Mucosa of descending colon (tissue), 3 donors: Measurements from ENCODE around the gene ARHGEF26. TPM values are rescaled to one million over a fixed set of nuclear protein-coding genes. Genes with fewer than 3 reads are reported as not detected.

Source experiments
- ATAC-seq: fragments of 200-7000 bp; cut with Tn5 transposase; one replicate; pipeline ENCODE4 v1.9.1; 2020; ENCODE audit warnings: mild to moderate bottlenecking, moderate library complexity
- DNase-seq, 3 donors: peaks; one replicate each; pipeline ENCODE4 v3.0.0-alpha.2; 2020
- H3K36me3 ChIP-seq: fragments of 200-600 bp; one replicate; pipeline ENCODE4 v1.8.0; 2021; ENCODE audit warnings: low read depth, mild to moderate bottlenecking
- H3K4me1 ChIP-seq: fragments of 200-600 bp; one replicate; pipeline ENCODE4 v1.8.0; 2021; ENCODE audit warnings: low read depth, mild to moderate bottlenecking
- H3K4me3 ChIP-seq: fragments of 200-600 bp; one replicate; pipeline ENCODE4 v1.8.0; 2021; ENCODE audit warnings: mild to moderate bottlenecking
- H3K9me3 ChIP-seq: fragments of 200-600 bp; one replicate; pipeline ENCODE4 v1.8.0; 2021; ENCODE audit warnings: mild to moderate bottlenecking
- intact Hi-C, 2 donors: fragments of 100-400 bp; cut with DNase I in 1 of 2; cut with micrococcal nuclease in 1 of 2; formaldehyde crosslinking; loops; one replicate each; pipeline versions ENCODE4 v1.11.0 to v1.11.1; 2022; cut with DNase I, micrococcal nuclease
- total RNA-seq, 3 donors: library from RNA; stranded (reverse); fragmentation: NEBNext Ultra II Directional in 2 of 3; extraction: Animal tissue kit (Norgen Biotek cat#: 25700) in 2 of 3; gene quantifications; one replicate each; pipeline versions ENCODE4 v1.2.1 to v1.2.4, GENCODE V29; 2021 to 2023
- TF ChIP-seq, protein P1 (sequence below): fragments of 200-600 bp; IDR thresholded peaks from one replicate; pipeline ENCODE4 v1.8.0; 2022; ENCODE audit warnings: antibody characterized with exemption, mild to moderate bottlenecking
- donor health status: DM: no; HTN: no; CAD: no; lungs with moderate emphysema.
- donor health status: DM: no; HTN: no; CAD: no.
- donor health status: DM: no; HTN: yes; CAD: no.

ARHGEF26 gene
- total RNA-seq, 3 donors from 2014 or later, result 3.0 to 46.4 (median 6.8) TPM

DNA sequence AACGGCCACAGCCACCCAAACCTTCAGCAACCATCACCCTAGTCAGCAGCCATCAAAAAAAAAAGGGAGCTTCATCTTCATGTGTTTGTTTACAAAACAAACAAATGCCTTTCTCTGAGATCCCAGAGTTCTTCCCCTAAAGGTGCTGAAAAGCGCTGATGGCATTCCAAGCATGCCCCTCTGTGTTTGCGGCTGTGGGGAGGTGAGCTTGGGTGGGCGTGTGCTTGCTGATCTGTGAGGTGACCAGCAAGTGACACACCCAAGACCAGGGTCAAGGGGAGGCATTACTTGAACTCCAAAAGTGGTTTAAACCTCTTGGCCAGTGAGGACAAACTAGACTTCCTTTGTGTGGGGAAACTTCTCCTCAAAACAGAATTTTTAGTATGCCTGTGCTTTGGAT lies 121.6 kb downstream of the ARHGEF26 start:
- Histone ChIP-seq H3K4me1 (no peaks in the 10 kb centered on the region), H3K4me3 (no peak overlapping the region), H3K9me3 (no peaks in the 10 kb centered on the region), H3K36me3 (no peaks in the 10 kb centered on the region)
- DNase-seq, result no peak
- intact Hi-C loops, result no loop called here
- TF ChIP-seq, protein P1, sequence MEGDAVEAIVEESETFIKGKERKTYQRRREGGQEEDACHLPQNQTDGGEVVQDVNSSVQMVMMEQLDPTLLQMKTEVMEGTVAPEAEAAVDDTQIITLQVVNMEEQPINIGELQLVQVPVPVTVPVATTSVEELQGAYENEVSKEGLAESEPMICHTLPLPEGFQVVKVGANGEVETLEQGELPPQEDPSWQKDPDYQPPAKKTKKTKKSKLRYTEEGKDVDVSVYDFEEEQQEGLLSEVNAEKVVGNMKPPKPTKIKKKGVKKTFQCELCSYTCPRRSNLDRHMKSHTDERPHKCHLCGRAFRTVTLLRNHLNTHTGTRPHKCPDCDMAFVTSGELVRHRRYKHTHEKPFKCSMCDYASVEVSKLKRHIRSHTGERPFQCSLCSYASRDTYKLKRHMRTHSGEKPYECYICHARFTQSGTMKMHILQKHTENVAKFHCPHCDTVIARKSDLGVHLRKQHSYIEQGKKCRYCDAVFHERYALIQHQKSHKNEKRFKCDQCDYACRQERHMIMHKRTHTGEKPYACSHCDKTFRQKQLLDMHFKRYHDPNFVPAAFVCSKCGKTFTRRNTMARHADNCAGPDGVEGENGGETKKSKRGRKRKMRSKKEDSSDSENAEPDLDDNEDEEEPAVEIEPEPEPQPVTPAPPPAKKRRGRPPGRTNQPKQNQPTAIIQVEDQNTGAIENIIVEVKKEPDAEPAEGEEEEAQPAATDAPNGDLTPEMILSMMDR, result no peak
- ATAC-seq, result no peak

DNA sequence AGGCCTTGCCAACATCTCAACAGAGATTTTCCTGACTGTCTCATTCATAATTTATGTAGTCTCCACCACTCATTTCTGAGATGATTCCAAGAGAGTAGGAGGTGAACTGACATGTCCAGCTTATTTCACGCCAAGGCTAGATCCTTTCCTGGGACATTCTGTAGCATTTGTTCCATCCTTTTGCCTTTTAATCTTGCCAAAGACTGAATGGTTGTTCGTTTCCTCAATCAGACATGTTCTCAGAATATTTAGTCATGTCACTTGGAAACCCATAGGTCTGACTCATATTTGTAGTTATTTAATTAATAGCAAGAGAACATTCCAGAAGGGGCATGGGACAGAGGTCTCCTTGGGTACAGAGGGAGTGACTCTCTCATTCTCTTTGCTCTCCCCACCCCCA lies 122.2 kb downstream of the ARHGEF26 start:
- ATAC-seq (no peak), DNase-seq (no peak)
- intact Hi-C loops, result no loop called here
- no peak overlapping the region for H3K4me3 ChIP-seq
- H3K9me3 ChIP-seq, result no peaks in the 10 kb centered on the region
- TF ChIP-seq, protein P1, result no peak
- no peaks in the 10 kb centered on the region for H3K36me3 ChIP-seq
- H3K4me1 ChIP-seq, result no peaks in the 10 kb centered on the region

DNA sequence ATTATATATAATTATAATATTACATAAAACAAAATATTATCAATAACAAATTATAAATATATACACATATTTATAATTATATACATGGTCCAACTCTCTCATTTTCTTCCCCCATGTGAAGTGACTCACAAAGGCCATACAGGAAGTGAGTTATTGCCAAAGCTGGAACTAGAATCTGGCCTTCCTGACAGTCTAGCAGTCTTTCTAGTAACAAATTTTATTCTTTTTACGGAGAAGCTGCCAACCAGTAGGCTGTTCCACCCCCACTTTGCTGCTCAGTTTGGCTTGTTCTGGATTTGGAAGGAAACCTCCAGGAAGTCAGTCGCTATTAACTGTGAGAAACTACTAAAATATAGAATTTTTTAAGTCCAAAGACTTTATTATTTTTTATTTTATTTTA lies 123.5 kb downstream of the ARHGEF26 start:
- H3K4me3 ChIP-seq, result no peak overlapping the region
- TF ChIP-seq, protein P1, result no peak
- DNase-seq (no peak), ATAC-seq (no peak)
- intact Hi-C loops, result no loop called here
- no peaks in the 10 kb centered on the region for H3K9me3 ChIP-seq
- H3K4me1 ChIP-seq, result no peaks in the 10 kb centered on the region
- no peaks in the 10 kb centered on the region for H3K36me3 ChIP-seq

DNA sequence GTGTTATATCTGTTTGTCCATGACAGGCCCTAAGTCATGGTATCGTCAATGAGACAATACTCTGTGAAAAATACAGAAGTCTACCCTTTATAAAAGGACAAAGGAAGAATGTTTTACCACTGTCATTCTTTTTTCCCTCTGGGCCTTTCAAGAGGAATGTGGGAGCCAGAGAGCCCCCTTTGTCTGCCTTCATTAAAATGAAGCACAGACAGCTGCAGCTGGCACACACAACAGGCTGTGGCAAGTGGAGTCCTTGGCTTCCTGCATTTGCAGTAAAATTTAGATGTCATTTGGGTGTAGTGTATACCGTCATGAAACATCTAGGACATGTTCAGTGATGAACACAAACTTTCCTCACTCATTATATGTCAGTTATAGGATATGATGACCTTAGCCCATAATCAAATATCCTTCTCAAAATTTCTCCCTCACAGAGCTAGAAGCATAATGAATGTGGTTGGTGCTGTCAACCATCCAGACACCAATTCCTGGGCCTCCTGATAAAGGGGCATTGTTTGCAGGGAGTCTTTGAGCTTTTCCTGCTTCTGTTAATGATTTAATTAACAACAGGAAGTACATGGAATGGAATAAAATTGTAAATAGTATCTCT lies 126.7 kb downstream of the ARHGEF26 start:
- no peaks in the 10 kb centered on the region for H3K36me3 ChIP-seq
- H3K9me3 ChIP-seq, result no peaks in the 10 kb centered on the region
- no peak overlapping the region for H3K4me3 ChIP-seq
- no peaks in the 10 kb centered on the region for H3K4me1 ChIP-seq
- intact Hi-C loops, result no loop called here
- ATAC-seq (no peak), DNase-seq (no peak)
- TF ChIP-seq, protein P1, result no peak

DNA sequence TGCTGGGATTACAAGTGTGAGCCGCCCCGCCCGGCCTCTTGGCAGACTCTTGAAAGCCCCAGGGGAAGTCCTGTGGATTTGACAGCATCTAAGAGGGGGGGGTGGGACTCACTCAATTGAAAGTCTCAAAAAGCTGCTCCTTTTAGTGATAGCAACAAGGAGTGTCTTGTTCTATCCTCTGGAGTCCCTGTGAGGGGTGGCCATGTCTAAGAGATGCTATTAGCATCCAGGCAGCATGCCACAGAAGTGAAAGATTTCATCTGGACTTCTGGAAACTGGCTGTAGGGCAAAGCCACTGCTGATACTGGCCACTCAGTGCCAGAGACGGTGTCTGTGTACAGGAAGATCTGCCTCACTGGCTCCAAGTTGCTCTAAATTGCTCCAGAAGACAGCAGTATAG lies 129.1 kb downstream of the ARHGEF26 start:
- Histone ChIP-seq H3K4me1 (no peaks in the 10 kb centered on the region), H3K4me3 (no peak overlapping the region), H3K36me3 (no peaks in the 10 kb centered on the region), H3K9me3 (no peaks in the 10 kb centered on the region)
- ATAC-seq, result no peak
- DNase-seq, result no peak
- TF ChIP-seq, protein P1, result no peak
- intact Hi-C loops, result loop anchor here (5.0 to 10.0 kb wide), 3 partner anchors 153 to 255 kb away; no protein-coding TSS in a partner anchor

DNA sequence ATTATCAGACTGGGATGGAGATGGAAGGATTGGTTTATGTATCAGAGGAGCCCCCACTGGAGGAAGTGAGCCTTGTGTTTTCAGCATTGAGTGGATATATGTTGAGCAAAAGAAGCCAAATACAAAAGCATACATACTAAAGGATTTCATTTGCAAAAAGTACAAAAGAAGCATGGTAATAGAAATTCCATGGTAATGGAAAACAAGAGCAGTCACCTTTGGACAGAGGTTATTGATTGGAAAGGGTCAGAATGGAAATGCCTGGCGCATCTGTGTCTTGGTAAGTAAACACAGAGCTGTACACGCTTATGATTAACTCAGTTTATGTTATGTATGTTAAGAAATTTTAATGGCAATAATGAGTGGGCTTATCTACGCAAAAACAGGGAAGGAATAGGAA lies 130.4 kb downstream of the ARHGEF26 start:
- no peak overlapping the region for H3K4me3 ChIP-seq
- no peaks in the 10 kb centered on the region for H3K9me3 ChIP-seq
- DNase-seq, result no peak
- TF ChIP-seq, protein P1, result no peak
- ATAC-seq, result no peak
- no peaks in the 10 kb centered on the region for H3K36me3 ChIP-seq
- intact Hi-C loops, result loop anchor here (5.0 to 10.0 kb wide), 3 partner anchors 154 to 257 kb away; no protein-coding TSS in a partner anchor
- H3K4me1 ChIP-seq, result no peaks in the 10 kb centered on the region
